ENCODE data around the gene SHROOM3. TPM values are rescaled to one million over a fixed set of nuclear protein-coding genes. Genes with fewer than 3 reads are reported as not detected.

Gene SHROOM3
- 0.32 and 0.78 TPM in 2 replicates for total RNA-seq (2014; rRNA removed; shearing (Covaris generic); ENCODE audit: low replicate concordance)

GRCh38 chr4:76434901-76435527 is at the start of gene SHROOM3:
TSS of gene SHROOM3 (plus strand) at chr4:76435229. CDS start at chr4:76436053, 824 bp downstream.
- Histone ChIP-seq H4K20me1 (ENCODE audit: insufficient read depth, low read depth, low read length) (no peaks in the 10 kb centered on the region), H3K79me2 (ENCODE audit: low read length) (no peaks in the 10 kb centered on the region), H3K4me2 (ENCODE audit: low read depth, low read length, poor library complexity, severe bottlenecking) (no peak within 1 kb of the TSS), H3K4me3 (ENCODE audit: low read length) (no peak within 1 kb of the TSS), H3K9ac (ENCODE audit: low read length) (no peak within 1 kb of the TSS), H3K9me3 (ENCODE audit: low read length) (no peaks in the 10 kb centered on the region), H3K9me2 (replicated peaks; ENCODE audit: insufficient read depth, low read length) (no peaks in the 10 kb centered on the region), H3K4me1 (ENCODE audit: low read length) (no peaks in the 10 kb centered on the region), H2AFZ (ENCODE audit: low read length) (no peak within 1 kb of the TSS), H3K27me3 (ENCODE audit: low read length) (no peaks in the 10 kb centered on the region), H3K27ac (ENCODE audit: low read length) (no peak within 1 kb of the TSS), H3K36me3 (ENCODE audit: insufficient read depth, low read length) (no peaks in the 10 kb centered on the region)
- no peak for DNase-seq

- H3K4me1 ChIP-seq (ENCODE audit: low read length), result no peaks in the 10 kb centered on the region
- no peak overlapping the region for H2AFZ ChIP-seq (ENCODE audit: low read length)
- no peak overlapping the region for H3K9ac ChIP-seq (ENCODE audit: low read length)
- no peak for DNase-seq
- no peak overlapping the region for H3K4me3 ChIP-seq (ENCODE audit: low read length)
- no peak overlapping the region for H3K4me2 ChIP-seq (ENCODE audit: low read depth, low read length, poor library complexity, severe bottlenecking)
- H4K20me1 ChIP-seq (ENCODE audit: insufficient read depth, low read depth, low read length), result no peaks in the 10 kb centered on the region
- no peaks in the 10 kb centered on the region for H3K27me3 ChIP-seq (ENCODE audit: low read length)
- no peaks in the 10 kb centered on the region for H3K9me2 ChIP-seq (replicated peaks; ENCODE audit: insufficient read depth, low read length)
- no peaks in the 10 kb centered on the region for H3K36me3 ChIP-seq (ENCODE audit: insufficient read depth, low read length)
- H3K27ac ChIP-seq (ENCODE audit: low read length), result no peak overlapping the region
- no peaks in the 10 kb centered on the region for H3K79me2 ChIP-seq (ENCODE audit: low read length)
- H3K9me3 ChIP-seq (ENCODE audit: low read length), result no peaks in the 10 kb centered on the region
These were observed 49.1 kb upstream of the SHROOM3 start for GRCh38 chr4:76385974-76386373.

GRCh38 chr4:76386566-76387305 is 48.3 kb upstream of the SHROOM3 start:
- Histone ChIP-seq H2AFZ (ENCODE audit: low read length) (no peak overlapping the region), H3K9me2 (replicated peaks; ENCODE audit: insufficient read depth, low read length) (no peaks in the 10 kb centered on the region), H4K20me1 (ENCODE audit: insufficient read depth, low read depth, low read length) (no peaks in the 10 kb centered on the region), H3K9me3 (ENCODE audit: low read length) (no peaks in the 10 kb centered on the region), H3K27me3 (ENCODE audit: low read length) (no peaks in the 10 kb centered on the region), H3K27ac (ENCODE audit: low read length) (no peak overlapping the region), H3K4me3 (ENCODE audit: low read length) (no peak overlapping the region), H3K4me2 (ENCODE audit: low read depth, low read length, poor library complexity, severe bottlenecking) (no peak overlapping the region), H3K79me2 (ENCODE audit: low read length) (no peaks in the 10 kb centered on the region), H3K4me1 (ENCODE audit: low read length) (no peaks in the 10 kb centered on the region), H3K36me3 (ENCODE audit: insufficient read depth, low read length) (no peaks in the 10 kb centered on the region), H3K9ac (ENCODE audit: low read length) (no peak overlapping the region)
- no peak for DNase-seq

- no peaks in the 10 kb centered on the region for H3K9me3 ChIP-seq (ENCODE audit: low read length)
- no peaks in the 10 kb centered on the region for H3K36me3 ChIP-seq (ENCODE audit: insufficient read depth, low read length)
- no peaks in the 10 kb centered on the region for H4K20me1 ChIP-seq (ENCODE audit: insufficient read depth, low read depth, low read length)
- no peak overlapping the region for H3K4me3 ChIP-seq (ENCODE audit: low read length)
- no peaks in the 10 kb centered on the region for H3K79me2 ChIP-seq (ENCODE audit: low read length)
- no peaks in the 10 kb centered on the region for H3K27me3 ChIP-seq (ENCODE audit: low read length)
- H3K4me1 ChIP-seq (ENCODE audit: low read length), result no peaks in the 10 kb centered on the region
- no peak overlapping the region for H3K9ac ChIP-seq (ENCODE audit: low read length)
- no peak for DNase-seq
- H2AFZ ChIP-seq (ENCODE audit: low read length), result no peak overlapping the region
- H3K27ac ChIP-seq (ENCODE audit: low read length), result no peak overlapping the region
- no peak overlapping the region for H3K4me2 ChIP-seq (ENCODE audit: low read depth, low read length, poor library complexity, severe bottlenecking)
- H3K9me2 ChIP-seq (replicated peaks; ENCODE audit: insufficient read depth, low read length), result no peaks in the 10 kb centered on the region
These were observed 46.7 kb upstream of the SHROOM3 start for GRCh38 chr4:76388160-76388908.

- H3K4me1 ChIP-seq (ENCODE audit: low read length), result no peaks in the 10 kb centered on the region
- H3K27ac ChIP-seq (ENCODE audit: low read length), result no peak overlapping the region
- H2AFZ ChIP-seq (ENCODE audit: low read length), result no peak overlapping the region
- H3K4me3 ChIP-seq (ENCODE audit: low read length), result no peak overlapping the region
- no peaks in the 10 kb centered on the region for H3K9me2 ChIP-seq (replicated peaks; ENCODE audit: insufficient read depth, low read length)
- no peaks in the 10 kb centered on the region for H3K9me3 ChIP-seq (ENCODE audit: low read length)
- H3K4me2 ChIP-seq (ENCODE audit: low read depth, low read length, poor library complexity, severe bottlenecking), result no peak overlapping the region
- no peak overlapping the region for H3K9ac ChIP-seq (ENCODE audit: low read length)
- no peaks in the 10 kb centered on the region for H3K79me2 ChIP-seq (ENCODE audit: low read length)
- H3K36me3 ChIP-seq (ENCODE audit: insufficient read depth, low read length), result no peaks in the 10 kb centered on the region
- H4K20me1 ChIP-seq (ENCODE audit: insufficient read depth, low read depth, low read length), result no peaks in the 10 kb centered on the region
- no peak for DNase-seq
- H3K27me3 ChIP-seq (ENCODE audit: low read length), result no peaks in the 10 kb centered on the region
These were observed 33.4 kb upstream of the SHROOM3 start for GRCh38 chr4:76401654-76402053.

- Histone ChIP-seq H3K4me3 (ENCODE audit: low read length) (no peak overlapping the region), H3K4me2 (ENCODE audit: low read depth, low read length, poor library complexity, severe bottlenecking) (no peak overlapping the region), H4K20me1 (ENCODE audit: insufficient read depth, low read depth, low read length) (no peaks in the 10 kb centered on the region), H3K79me2 (ENCODE audit: low read length) (no peaks in the 10 kb centered on the region), H3K27ac (ENCODE audit: low read length) (no peak overlapping the region), H3K9me2 (replicated peaks; ENCODE audit: insufficient read depth, low read length) (no peaks in the 10 kb centered on the region), H3K27me3 (ENCODE audit: low read length) (no peaks in the 10 kb centered on the region), H3K9me3 (ENCODE audit: low read length) (no peaks in the 10 kb centered on the region), H2AFZ (ENCODE audit: low read length) (no peak overlapping the region), H3K36me3 (ENCODE audit: insufficient read depth, low read length) (no peaks in the 10 kb centered on the region), H3K9ac (ENCODE audit: low read length) (no peak overlapping the region), H3K4me1 (ENCODE audit: low read length) (no peaks in the 10 kb centered on the region)
- no peak for DNase-seq
These were observed 28.9 kb upstream of the SHROOM3 start for GRCh38 chr4:76406081-76406480.

- Histone ChIP-seq H2AFZ (ENCODE audit: low read length) (no peak overlapping the region), H3K4me2 (ENCODE audit: low read depth, low read length, poor library complexity, severe bottlenecking) (no peak overlapping the region), H3K79me2 (ENCODE audit: low read length) (no peaks in the 10 kb centered on the region), H3K9me2 (replicated peaks; ENCODE audit: insufficient read depth, low read length) (no peaks in the 10 kb centered on the region), H3K36me3 (ENCODE audit: insufficient read depth, low read length) (no peaks in the 10 kb centered on the region), H4K20me1 (ENCODE audit: insufficient read depth, low read depth, low read length) (no peaks in the 10 kb centered on the region), H3K27ac (ENCODE audit: low read length) (no peak overlapping the region), H3K9ac (ENCODE audit: low read length) (no peak overlapping the region), H3K9me3 (ENCODE audit: low read length) (no peaks in the 10 kb centered on the region), H3K4me3 (ENCODE audit: low read length) (no peak overlapping the region), H3K27me3 (ENCODE audit: low read length) (no peaks in the 10 kb centered on the region), H3K4me1 (ENCODE audit: low read length) (no peaks in the 10 kb centered on the region)
- DNase-seq, result no peak
These were observed 27.4 kb upstream of the SHROOM3 start for GRCh38 chr4:76407440-76408119.

GRCh38 chr4:76410636-76411035 is 24.4 kb upstream of the SHROOM3 start:
- Histone ChIP-seq H3K27me3 (ENCODE audit: low read length) (no peaks in the 10 kb centered on the region), H3K9ac (ENCODE audit: low read length) (no peak overlapping the region), H3K4me1 (ENCODE audit: low read length) (no peaks in the 10 kb centered on the region), H4K20me1 (ENCODE audit: insufficient read depth, low read depth, low read length) (no peaks in the 10 kb centered on the region), H3K9me2 (replicated peaks; ENCODE audit: insufficient read depth, low read length) (no peaks in the 10 kb centered on the region), H2AFZ (ENCODE audit: low read length) (no peak overlapping the region), H3K4me3 (ENCODE audit: low read length) (no peak overlapping the region), H3K9me3 (ENCODE audit: low read length) (no peaks in the 10 kb centered on the region), H3K79me2 (ENCODE audit: low read length) (no peaks in the 10 kb centered on the region), H3K4me2 (ENCODE audit: low read depth, low read length, poor library complexity, severe bottlenecking) (no peak overlapping the region), H3K36me3 (ENCODE audit: insufficient read depth, low read length) (no peaks in the 10 kb centered on the region), H3K27ac (ENCODE audit: low read length) (no peak overlapping the region)
- no peak for DNase-seq

Measured in Karpas-422 (cell line).